Gastrocnemius medialis (tissue), 4 donors: ENCODE measurements around the gene OIP5. TPM values are rescaled to one million over a fixed set of nuclear protein-coding genes. Genes with fewer than 3 reads are reported as not detected.
A peak's percentile ranks its signal among the peaks of the same experiment; 100 is the strongest.

ENCODE experiments used
- ATAC-seq, 2 donors: fragments of 150-250 bp; one replicate each; pipeline ENCODE4 v1.9.1; 2016
- DNase-seq, 2 donors: peaks; one replicate each; pipeline ENCODE4 v3.0.0-alpha.2; 2019
- H3K27ac ChIP-seq, 4 donors: fragments of 200-600 bp; sonication (generic); 1 replicate in 1 of 4; 2 replicates in 3 of 4; pipeline ENCODE4 v1.5.1; 2016 to 2018; ENCODE audit warnings: mild to moderate bottlenecking in 2 of 4, moderate library complexity in 1 of 4
- H3K27me3 ChIP-seq, 3 donors: fragments of 200-600 bp; sonication (generic) in 2 of 3; 1 replicate in 1 of 3; 2 replicates in 2 of 3; pipeline versions ENCODE4 v1.5.1 to v1.6.0; 2016 to 2019; ENCODE audit warnings: mild to moderate bottlenecking in 1 of 3, moderate library complexity in 1 of 3
- H3K36me3 ChIP-seq, 2 donors: fragments of 200-600 bp; sonication (generic) in 1 of 2; one replicate each; pipeline ENCODE4 v1.5.1; 2017 to 2018
- H3K4me1 ChIP-seq, 2 donors: fragments of 200-600 bp; sonication (generic) in 1 of 2; one replicate each; pipeline ENCODE4 v1.5.1; 2016 to 2017; ENCODE audit warnings: mild to moderate bottlenecking in 2 of 2
- H3K4me3 ChIP-seq, 4 donors: fragments of 200-600 bp; sonication (generic) in 3 of 4; 1 replicate in 1 of 4; 2 replicates in 3 of 4; pipeline ENCODE4 v1.5.1; 2016 to 2019; ENCODE audit warnings: mild to moderate bottlenecking in 2 of 4
- H3K9me3 ChIP-seq, 3 donors: fragments of 200-600 bp; sonication (generic) in 2 of 3; 1 replicate in 1 of 3; 2 replicates in 2 of 3; pipeline ENCODE4 v1.5.1; 2016 to 2019
- CTCF ChIP-seq, 5 experiments: fragments of 450-650 bp in 3 of 5; fragments of 200-600 bp in 2 of 5; sonication (generic) in 2 of 5; IDR thresholded peaks in 4 of 5; conservative IDR thresholded peaks in 1 of 5; 1 replicate in 4 of 5; 2 replicates in 1 of 5; pipeline ENCODE4 v1.5.1; 2016 to 2019; ENCODE audit warnings: antibody characterized with exemption in 5 of 5, mild to moderate bottlenecking in 3 of 5, moderate library complexity in 3 of 5
- POLR2A ChIP-seq, 2 donors: fragments of 450-650 bp; IDR thresholded peaks; one replicate each; pipeline ENCODE4 v1.6.1; 2017; ENCODE audit warnings: antibody characterized with exemption in 2 of 2, mild to moderate bottlenecking in 2 of 2, moderate library complexity in 2 of 2
- in situ Hi-C, 4 donors: fragments of 200-750 bp; cut with MboI; loops; one replicate each; pipeline versions ENCODE4 v1.15.0 to v1.8.0; 2017; ENCODE audit warnings: low sequenced_read_pairs in 4 of 4
- intact Hi-C: fragments of 100-400 bp; cut with DNase I; formaldehyde crosslinking; loops from one replicate; pipeline ENCODE4 v1.15.1; 2023; ENCODE audit warnings: low total_unique reads
- total RNA-seq, 4 donors: library from RNA; depleted of rRNA; stranded (reverse); fragments of >200 nt; gene quantifications; one replicate each; pipeline versions ENCODE4 v1.1.0 to v1.2.3, GENCODE V29; 2016

Gene OIP5
- total RNA-seq, 4 donors from 2014 or later, result 1.9 to 7.8 (median 4.0) TPM

- DNase-seq, result no peak
- ATAC-seq, result no peak
- Histone ChIP-seq H3K27me3 (no peaks in the 10 kb centered on the region), H3K4me3 (no peak overlapping the region), H3K36me3 (no peaks in the 10 kb centered on the region), H3K27ac (peak overlapping the region in 2 of 4 donors; percentile 22 to 43), H3K4me1 (peaks cover 8 to 11% of the 10 kb centered on the region in 2 donors), H3K9me3 (no peaks in the 10 kb centered on the region)
- in situ Hi-C loops (loop anchor here in 1 of 4 donors (25.0 kb wide), 1 partner anchor 226 kb away; the partner anchor contains the start of gene INO80), intact Hi-C loops (no loop called here)
- no peak for TF ChIP-seq CTCF (IDR thresholded peaks at IDR 0.05 in 4 of 5, conservative IDR thresholded peaks at IDR 0.05 in 1 of 5)
- TF ChIP-seq POLR2A (IDR thresholded peaks at IDR 0.05), result no peak
These were observed 5.5 kb upstream of the OIP5 start for GRCh38 chr15:41337631-41338522.

GRCh38 chr15:41337047-41337446 is 4.7 kb upstream of the OIP5 start:
- intact Hi-C loops, result no loop called here
- TF ChIP-seq CTCF (IDR thresholded peaks at IDR 0.05 in 4 of 5, conservative IDR thresholded peaks at IDR 0.05 in 1 of 5), result no peak
- no peak for TF ChIP-seq POLR2A (IDR thresholded peaks at IDR 0.05)
- no peaks in the 10 kb centered on the region for H3K36me3 ChIP-seq
- in situ Hi-C loops, result loop anchor here in 1 of 4 donors (25.0 kb wide), 1 partner anchor 225 kb away; the partner anchor contains the start of gene INO80
- no peaks in the 10 kb centered on the region for H3K27me3 ChIP-seq
- no peaks in the 10 kb centered on the region for H3K9me3 ChIP-seq
- H3K27ac ChIP-seq, result peak overlapping the region in 1 of 4 donors; percentile 43
- no peak for DNase-seq
- no peak for ATAC-seq
- H3K4me3 ChIP-seq, result no peak overlapping the region
- H3K4me1 ChIP-seq, result peaks cover 9 to 11% of the 10 kb centered on the region in 2 donors

GRCh38 chr15:41336549-41336948 is 4.2 kb upstream of the OIP5 start:
- Histone ChIP-seq H3K4me1 (peaks cover 12% of the 10 kb centered on the region in 2 donors), H3K27me3 (no peaks in the 10 kb centered on the region), H3K27ac (no peak overlapping the region), H3K36me3 (no peaks in the 10 kb centered on the region), H3K9me3 (no peaks in the 10 kb centered on the region), H3K4me3 (no peak overlapping the region)
- no peak for TF ChIP-seq POLR2A (IDR thresholded peaks at IDR 0.05)
- intact Hi-C loops (no loop called here), in situ Hi-C loops (loop anchor here in 1 of 4 donors (25.0 kb wide), 1 partner anchor 224 kb away; the partner anchor contains the start of gene INO80)
- no peak for DNase-seq
- ATAC-seq, result no peak

GRCh38 chr15:41334293-41335120 is 2.1 kb upstream of the OIP5 start:
- intact Hi-C loops (loop anchor here (5.0 kb wide), 1 partner anchor 68 kb away; the partner anchor contains the start of gene NDUFAF1), in situ Hi-C loops (loop anchor here in 1 of 4 donors (25.0 kb wide), 1 partner anchor 222 kb away; the partner anchor contains the start of gene INO80)
- TF ChIP-seq CTCF (IDR thresholded peaks at IDR 0.05 in 4 of 5, conservative IDR thresholded peaks at IDR 0.05 in 1 of 5) (no peak), POLR2A (IDR thresholded peaks at IDR 0.05) (no peak)
- H3K4me1 ChIP-seq, result peaks cover 15 to 18% of the 10 kb centered on the region in 2 donors
- no peak overlapping the region for H3K4me3 ChIP-seq
- DNase-seq (no peak), ATAC-seq (no peak)
- no peak overlapping the region for H3K27ac ChIP-seq
- no peaks in the 10 kb centered on the region for H3K27me3 ChIP-seq
- H3K9me3 ChIP-seq, result no peaks in the 10 kb centered on the region
- no peaks in the 10 kb centered on the region for H3K36me3 ChIP-seq
